IMR-90 (cell line): ENCODE data around the gene CDHR4.

Experiments
- BHLHE40 ChIP-seq: fragments of 150-350 bp; IDR thresholded peaks from 2 replicates; pipeline ENCODE4 v1.6.1; 2016; ENCODE audit warnings: mild to moderate bottlenecking, low read depth, low read length
- CEBPB ChIP-seq: IDR thresholded peaks from 2 replicates; pipeline ENCODE4 v1.6.1; 2012; ENCODE audit warnings: low read depth, low read length, improper control_type of control experiment
- CTCF ChIP-seq: conservative IDR thresholded peaks from 2 replicates; pipeline ENCODE4 v1.5.1; 2012; ENCODE audit warnings: mild to moderate bottlenecking, low read depth, low read length, improper control_type of control experiment
- ELK1 ChIP-seq: fragments of 150-350 bp; IDR thresholded peaks from 2 replicates; pipeline ENCODE4 v1.6.1; 2016; ENCODE audit warnings: low read depth, mild to moderate bottlenecking, low read length, moderate library complexity, borderline replicate concordance
- FOS ChIP-seq: fragments of 150-350 bp; IDR thresholded peaks from 2 replicates; pipeline ENCODE4 v1.6.1; 2016; ENCODE audit warnings: low read depth, low read length
- MAFK ChIP-seq: IDR thresholded peaks from 2 replicates; pipeline ENCODE4 v1.6.1; 2012; ENCODE audit warnings: low read depth, low read length, improper control_type of control experiment
- MAZ ChIP-seq: IDR thresholded peaks from 2 replicates; pipeline ENCODE4 v1.6.1; 2012; ENCODE audit warnings: low read depth, mild to moderate bottlenecking, low read length, improper control_type of control experiment, moderate library complexity, borderline replicate concordance
- MXI1 ChIP-seq: IDR thresholded peaks from 2 replicates; pipeline ENCODE4 v1.6.1; 2012; ENCODE audit warnings: low read depth, mild to moderate bottlenecking, low read length, moderate library complexity, borderline replicate concordance
- POLR2A ChIP-seq: IDR thresholded peaks from 2 replicates; pipeline ENCODE4 v1.6.1; 2012; ENCODE audit warnings: mild to moderate bottlenecking, low read depth, low read length
- RAD21 ChIP-seq: IDR thresholded peaks from 2 replicates; pipeline ENCODE4 v1.6.1; 2012; ENCODE audit warnings: low read length, improper control_type of control experiment
- RCOR1 ChIP-seq: IDR thresholded peaks from 2 replicates; pipeline ENCODE4 v1.6.1; 2012; ENCODE audit warnings: mild to moderate bottlenecking, low read length, improper control_type of control experiment; ENCODE audit not compliant: insufficient replicate concordance
- RFX5 ChIP-seq: IDR thresholded peaks from 2 replicates; pipeline ENCODE4 v1.8.0; 2012; ENCODE audit warnings: low read depth, mild to moderate bottlenecking, low read length, moderate library complexity
- SMC3 ChIP-seq: fragments of 150-350 bp; IDR thresholded peaks from 2 replicates; pipeline ENCODE4 v1.6.1; 2016; ENCODE audit warnings: low read depth, mild to moderate bottlenecking, antibody characterized with exemption, low read length, moderate library complexity
- USF2 ChIP-seq: fragments of 150-350 bp; IDR thresholded peaks from 2 replicates; pipeline ENCODE4 v1.6.1; 2017; ENCODE audit warnings: mild to moderate bottlenecking, antibody characterized with exemption, low read length, low read depth

GRCh38 chr3:49831341-49831740 is 31.7 kb upstream of the CDHR4 start:
- TF ChIP-seq CTCF (no peak), POLR2A (no peak), MAZ (no peak), CEBPB (no peak), RFX5 (no peak), MXI1 (no peak), RCOR1 (no peak), RAD21 (no peak), MAFK (no peak), USF2 (no peak), FOS (no peak), BHLHE40 (no peak), ELK1 (no peak), SMC3 (no peak)
